Measurements from ENCODE around the gene MRPL54. TPM values are rescaled to one million over a fixed set of nuclear protein-coding genes. Genes with fewer than 3 reads are reported as not detected.
"Not testable (repeated sequence)": the region's sequence is repeated elsewhere in the genome, so short reads cannot be mapped to it uniquely, and the experiment has no call there.

Gene MRPL54
- polyA plus RNA-seq, 4 donors, result 30.6 to 58.9 (median 37.0) TPM

GRCh38 chr19:3807131-3807480, 44.6 kb downstream of the MRPL54 start:
- no peak for DNase-seq (ENCODE audit: low read depth in 4 of 4, low spot score in 2 of 4)

GRCh38 chr19:3807574-3808354, 45.3 kb downstream of the MRPL54 start:
- no peak for DNase-seq (ENCODE audit: low read depth in 4 of 4, low spot score in 2 of 4)

- DNase-seq (ENCODE audit: low read depth in 4 of 4, low spot score in 2 of 4), result no peak
Observed at GRCh38 chr19:3808420-3809143, 46.1 kb downstream of the MRPL54 start.

GRCh38 chr19:3809881-3810707, 47.6 kb downstream of the MRPL54 start:
- DNase-seq (ENCODE audit: low read depth in 4 of 4, low spot score in 2 of 4), result no peak

- DNase-seq (ENCODE audit: low read depth in 4 of 4, low spot score in 2 of 4), result no peak
Observed at GRCh38 chr19:3810708-3811355, 48.4 kb downstream of the MRPL54 start.

- DNase-seq (ENCODE audit: low read depth in 4 of 4, low spot score in 2 of 4), result no peak
Observed at GRCh38 chr19:3813473-3814392, 51.3 kb downstream of the MRPL54 start.

- DNase-seq (ENCODE audit: low read depth in 4 of 4, low spot score in 2 of 4), result no peak
Observed at GRCh38 chr19:3814648-3815047, 52.2 kb downstream of the MRPL54 start.

- DNase-seq (ENCODE audit: low read depth in 4 of 4, low spot score in 2 of 4), result not testable (repeated sequence)
Observed at GRCh38 chr19:3816148-3816547, 53.7 kb downstream of the MRPL54 start.

- no peak for DNase-seq (ENCODE audit: low read depth in 4 of 4, low spot score in 2 of 4)
Observed at GRCh38 chr19:3816566-3817218, 54.2 kb downstream of the MRPL54 start.

Other genes with a start within 250 kb of the MRPL54 start
- gene TEKTIP1, start 223.5 kb upstream of the MRPL54 start, polyA plus RNA-seq (ENCODE audit: insufficient read length in 4 of 4), result 1 to 10 TPM; 3.1 to 9.0 (median 7.0) TPM
- 10 to 100 TPM; 44.5 to 76.8 (median 61.8) TPM for gene MFSD12, start 205.1 kb upstream of the MRPL54 start, polyA plus RNA-seq (ENCODE audit: insufficient read length in 4 of 4)
- 100 to 1,000 TPM in 1 of 4 donors, 10 to 100 TPM in 3; 67.9 to 111 (median 91.2) TPM for gene HMG20B, start 189.7 kb upstream of the MRPL54 start, polyA plus RNA-seq (ENCODE audit: insufficient read length in 4 of 4)
- 1 to 10 TPM; 2.3 to 3.3 (median 2.8) TPM for gene GIPC3, start 177.2 kb upstream of the MRPL54 start, polyA plus RNA-seq (ENCODE audit: insufficient read length in 4 of 4)
- gene TBXA2R, start 155.8 kb upstream of the MRPL54 start, polyA plus RNA-seq (ENCODE audit: insufficient read length in 4 of 4), result 1 to 10 TPM; 2.3 to 3.8 (median 3.1) TPM
- 10 to 100 TPM; 18.6 to 35.0 (median 29.3) TPM for gene CACTIN, start 135.9 kb upstream of the MRPL54 start, polyA plus RNA-seq (ENCODE audit: insufficient read length in 4 of 4)
- gene PIP5K1C, start 62.2 kb upstream of the MRPL54 start, polyA plus RNA-seq (ENCODE audit: insufficient read length in 4 of 4), result 10 to 100 TPM; 18.3 to 37.0 (median 28.8) TPM
- gene TJP3, start 54.3 kb upstream of the MRPL54 start, polyA plus RNA-seq (ENCODE audit: insufficient read length in 4 of 4), result 10 to 100 TPM in 3 of 4 donors, 1 to 10 TPM in 1; 8.6 to 16.0 (median 11.3) TPM
- gene APBA3, start 990 bp upstream of the MRPL54 start, polyA plus RNA-seq (ENCODE audit: insufficient read length in 4 of 4), result 10 to 100 TPM; 12.8 to 25.4 (median 19.9) TPM
- under 1 TPM in 1 of 4 donors, not detected in 3; 0.06 TPM for gene RAX2, start 9.5 kb downstream of the MRPL54 start, polyA plus RNA-seq (ENCODE audit: insufficient read length in 4 of 4)
- 1 to 10 TPM in 3 of 4 donors, under 1 TPM in 1; 0.96 to 2.1 (median 1.8) TPM for gene MATK, start 23.7 kb downstream of the MRPL54 start, polyA plus RNA-seq (ENCODE audit: insufficient read length in 4 of 4)
- gene ZFR2, start 106.4 kb downstream of the MRPL54 start, polyA plus RNA-seq (ENCODE audit: insufficient read length in 4 of 4), result 1 to 10 TPM; 1.2 to 2.8 (median 1.8) TPM
- gene ATCAY, start 118.0 kb downstream of the MRPL54 start, polyA plus RNA-seq (ENCODE audit: insufficient read length in 4 of 4), result under 1 TPM; 0.16 to 0.95 (median 0.53) TPM
- under 1 TPM in 3 of 4 donors, not detected in 1; 0.16 to 0.25 (median 0.18) TPM for gene NMRK2, start 170.4 kb downstream of the MRPL54 start, polyA plus RNA-seq (ENCODE audit: insufficient read length in 4 of 4)
- gene DAPK3, start 208.4 kb downstream of the MRPL54 start, polyA plus RNA-seq (ENCODE audit: insufficient read length in 4 of 4), result 10 to 100 TPM; 34.4 to 52.3 (median 47.1) TPM
- 1,000 to 10,000 TPM; 1,516 to 2,178 (median 1,698) TPM for gene EEF2, start 222.8 kb downstream of the MRPL54 start, polyA plus RNA-seq (ENCODE audit: insufficient read length in 4 of 4)
- gene PIAS4, start 245.1 kb downstream of the MRPL54 start, polyA plus RNA-seq (ENCODE audit: insufficient read length in 4 of 4), result 10 to 100 TPM; 29.0 to 50.9 (median 36.3) TPM